Keratinocyte (primary cell): ENCODE results near the gene DAPK2. TPM values are rescaled to one million over a fixed set of nuclear protein-coding genes. Genes with fewer than 3 reads are reported as not detected.
A peak's percentile ranks its signal among the peaks of the same experiment; 100 is the strongest.

Source experiments
- DNase-seq: peaks from one replicate; pipeline ENCODE4 v3.0.0-alpha.2; 2011; ENCODE audit warnings: low read depth, missing footprints, low spot score
- FAIRE-seq: peaks from 2 replicates; lab custom pipeline; 2011; peaks lifted over from hg19 to GRCh38; lab: Jason Lieb, UNC
- H2AFZ ChIP-seq: 2 replicates; pipeline ENCODE4 v1.6.0; 2012; ENCODE audit warnings: low read length, control low read depth, inconsistent platforms; ENCODE audit not compliant: control insufficient read depth
- H3K27ac ChIP-seq: 2 replicates; pipeline ENCODE4 v1.5.1; 2011; ENCODE audit warnings: low read length; ENCODE audit not compliant: control insufficient read depth, insufficient read depth
- H3K27me3 ChIP-seq: 3 replicates; pipeline ENCODE4 v1.6.0; 2011; ENCODE audit warnings: low read length; ENCODE audit not compliant: control insufficient read depth, insufficient read depth; ENCODE audit errors: extremely low read depth
- H3K36me3 ChIP-seq, 2 experiments: 2 replicates in 1 of 2; 3 replicates in 1 of 2; pipeline ENCODE4 v1.5.1; 2011; ENCODE audit warnings: low read length in 2 of 2, mild to moderate bottlenecking in 1 of 2; ENCODE audit not compliant: control insufficient read depth in 2 of 2, insufficient read depth in 2 of 2; ENCODE audit errors: extremely low read depth in 1 of 2
- H3K4me1 ChIP-seq: 3 replicates; pipeline ENCODE4 v1.5.1; 2011; ENCODE audit warnings: low read length; ENCODE audit not compliant: control insufficient read depth, insufficient read depth; ENCODE audit errors: extremely low read depth
- H3K4me2 ChIP-seq: 3 replicates; pipeline ENCODE4 v1.6.0; 2011; ENCODE audit warnings: low read depth, low read length; ENCODE audit not compliant: control insufficient read depth, insufficient read depth; ENCODE audit errors: extremely low read depth
- H3K4me3 ChIP-seq, 3 experiments: fragments of 200-600 bp in 1 of 3; sonication (generic) in 1 of 3; 2 replicates in 2 of 3; 3 replicates in 1 of 3; pipeline ENCODE4 v1.5.1; 2011 to 2016; ENCODE audit warnings: low read length in 3 of 3, mild to moderate bottlenecking in 3 of 3, control low read depth in 2 of 3, inconsistent platforms in 1 of 3, low read depth in 1 of 3, mixed read lengths in 1 of 3, mixed run types in 1 of 3, moderate library complexity in 1 of 3; ENCODE audit not compliant: control insufficient read depth in 2 of 3, insufficient read depth in 2 of 3; ENCODE audit errors: extremely low read depth in 1 of 3
- H3K79me2 ChIP-seq: 2 replicates; pipeline ENCODE4 v1.6.0; 2012; ENCODE audit warnings: low read length; ENCODE audit not compliant: control insufficient read depth, insufficient read depth
- H3K9ac ChIP-seq: 3 replicates; pipeline ENCODE4 v1.6.0; 2011; ENCODE audit warnings: low read length; ENCODE audit not compliant: control insufficient read depth, insufficient read depth; ENCODE audit errors: extremely low read depth
- H3K9me1 ChIP-seq: 3 replicates; pipeline ENCODE4 v1.6.0; 2011; ENCODE audit warnings: low read length; ENCODE audit not compliant: control insufficient read depth, insufficient read depth; ENCODE audit errors: extremely low read depth
- H3K9me3 ChIP-seq: 2 replicates; pipeline ENCODE4 v1.5.1; 2012; ENCODE audit warnings: low read depth, low read length; ENCODE audit not compliant: control insufficient read depth
- H4K20me1 ChIP-seq: 3 replicates; pipeline ENCODE4 v1.6.0; 2011; ENCODE audit warnings: low read length; ENCODE audit not compliant: control insufficient read depth, insufficient read depth; ENCODE audit errors: extremely low read depth
- CTCF ChIP-seq, 3 experiments: IDR thresholded peaks in 1 of 3; conservative IDR thresholded peaks in 1 of 3; optimal IDR thresholded peaks in 1 of 3; 2 replicates in 2 of 3; 3 replicates in 1 of 3; pipeline versions ENCODE3 to v1.5.1; 2011; ENCODE audit warnings: low read length in 3 of 3, mild to moderate bottlenecking in 3 of 3, moderate library complexity in 2 of 3, control low read depth in 1 of 3, inconsistent platforms in 1 of 3; ENCODE audit not compliant: insufficient read depth in 2 of 3; ENCODE audit errors: extremely low read depth in 1 of 3
- EZH2 ChIP-seq: IDR thresholded peaks from one replicate; pipeline ENCODE4 v1.6.1; 2012; ENCODE audit warnings: inconsistent platforms, mild to moderate bottlenecking, low read length, moderate library complexity
- dilution Hi-C: fragments of 300-500 bp; cut with MboI; formaldehyde crosslinking; loops from one replicate; pipeline ENCODE4 v1.7.0; 2020; ENCODE audit warnings: low sequenced_read_pairs; ENCODE audit not compliant: extremely low pct_ligation_motif_present
- polyA plus RNA-seq, 5 experiments: library from polyadenylated mRNA; depleted of rRNA in 3 of 5; stranded (reverse) in 3 of 5; stranded (forward) in 1 of 5; unstranded in 1 of 5; fragments of >200 nt; gene quantifications; 1 replicate in 1 of 5; 2 replicates in 3 of 5; 3 replicates in 1 of 5; pipeline versions ENCODE4 v1.2.1 to v1.2.3, GENCODE V29; 2011 to 2012; ENCODE audit warnings: missing spikeins in 2 of 5, low read depth in 1 of 5, low replicate concordance in 1 of 5

Gene DAPK2
- polyA plus RNA-seq, 1 donor (not counting 4 experiments of a cell fraction or from before 2014, with no cell fraction given) = 1.4 TPM

- H2AFZ ChIP-seq = peak overlapping the region; percentile 72
- no peak overlapping the region for H3K27ac ChIP-seq
- dilution Hi-C loops = no loop called here
- FAIRE-seq (no peak), DNase-seq (no peak)
- H3K4me3 ChIP-seq = peak overlapping the region in 2 of 3 experiments; percentile 4 to 40
- no peaks in the 10 kb centered on the region for H3K9me3 ChIP-seq
- H3K79me2 ChIP-seq = no peaks in the 10 kb centered on the region
- H3K9me1 ChIP-seq = no peaks in the 10 kb centered on the region
- peak overlapping the region; percentile 83 for H3K4me2 ChIP-seq
- TF ChIP-seq EZH2 = no peak
- TF ChIP-seq CTCF (optimal IDR thresholded peaks at IDR 0.05 in 1 of 3, IDR thresholded peaks at IDR 0.05 in 1 of 3, conservative IDR thresholded peaks at IDR 0.05 in 1 of 3; ENCODE audit: extremely low read depth in 1 of 3, insufficient read depth in 2 of 3, low read length in 3 of 3) = peak; percentile 77 to 98 (median 95)
- peaks cover 13% of the 10 kb centered on the region for H3K4me1 ChIP-seq
- H3K36me3 ChIP-seq = no peaks in the 10 kb centered on the region
- H4K20me1 ChIP-seq = no peaks in the 10 kb centered on the region
- no peaks in the 10 kb centered on the region for H3K27me3 ChIP-seq
- peak overlapping the region; percentile 13 for H3K9ac ChIP-seq
Observed at GRCh38 chr15:63945007-63945788, 101.1 kb downstream of the DAPK2 start.

GRCh38 chr15:63944681-63944955, 101.7 kb downstream of the DAPK2 start:
- H3K27me3 ChIP-seq = no peaks in the 10 kb centered on the region
- no peaks in the 10 kb centered on the region for H4K20me1 ChIP-seq
- H3K9ac ChIP-seq = no peak overlapping the region
- no peaks in the 10 kb centered on the region for H3K79me2 ChIP-seq
- DNase-seq (no peak), FAIRE-seq (no peak)
- no peak for TF ChIP-seq EZH2
- no peak overlapping the region for H3K27ac ChIP-seq
- H3K4me1 ChIP-seq = peaks cover 13% of the 10 kb centered on the region
- no peaks in the 10 kb centered on the region for H3K9me3 ChIP-seq
- no peaks in the 10 kb centered on the region for H3K36me3 ChIP-seq
- H2AFZ ChIP-seq = no peak overlapping the region
- H3K4me2 ChIP-seq = no peak overlapping the region
- H3K9me1 ChIP-seq = no peaks in the 10 kb centered on the region
- dilution Hi-C loops = no loop called here
- no peak overlapping the region for H3K4me3 ChIP-seq
